Non-pigmented ciliary epithelial cell (primary cell): Measurements from ENCODE around the gene PLCXD3.

Experiments used
- DNase-seq: peaks from one replicate; pipeline ENCODE4 v3.0.0-alpha.2; 2010; ENCODE audit warnings: low read depth

The PLCXD3 gene

GRCh38 chr5:41284938-41285337 is 225.5 kb downstream of the PLCXD3 start:
- DNase-seq: no peak

GRCh38 chr5:41281215-41281810 is 229.1 kb downstream of the PLCXD3 start:
- no peak for DNase-seq

- DNase-seq: no peak
Observed at GRCh38 chr5:41279040-41279439, 231.4 kb downstream of the PLCXD3 start.

GRCh38 chr5:41277476-41278245 is 232.7 kb downstream of the PLCXD3 start:
- DNase-seq: no peak

- DNase-seq: no peak
Observed at GRCh38 chr5:41275813-41276512, 234.4 kb downstream of the PLCXD3 start.

GRCh38 chr5:41270423-41271251 is 239.8 kb downstream of the PLCXD3 start:
- DNase-seq: peak; percentile 28

GRCh38 chr5:41268894-41269293 is 241.5 kb downstream of the PLCXD3 start:
- no peak for DNase-seq

GRCh38 chr5:41266377-41266776 is 244.0 kb downstream of the PLCXD3 start:
- DNase-seq: no peak

GRCh38 chr5:41264019-41264418 is 246.4 kb downstream of the PLCXD3 start:
- DNase-seq: no peak

GRCh38 chr5:41263335-41263734 is 247.1 kb downstream of the PLCXD3 start:
- DNase-seq: no peak
